Stomach (tissue), 4 donors: ENCODE measurements around the gene ACIN1.

ENCODE experiments used
- EP300 ChIP-seq: sonication (generic); formaldehyde crosslinking; IDR thresholded peaks from one replicate; pipeline ENCODE4 v1.6.1; 2017; ENCODE audit warnings: antibody characterized with exemption
- POLR2A ChIP-seq, 4 donors: fragments of 450-650 bp; IDR thresholded peaks; one replicate each; pipeline ENCODE4 v1.6.1; 2016; ENCODE audit warnings: antibody characterized with exemption in 4 of 4, control low read depth in 2 of 4, mild to moderate bottlenecking in 1 of 4, moderate library complexity in 1 of 4
- TF ChIP-seq, protein P1 (sequence below), 7 experiments: fragments of 450-650 bp in 4 of 7; fragments of 200-600 bp in 3 of 7; sonication (generic) in 3 of 7; IDR thresholded peaks; one replicate each; pipeline ENCODE4 v1.5.1; 2016 to 2019; ENCODE audit warnings: antibody characterized with exemption in 7 of 7, control low read depth in 2 of 7, mild to moderate bottlenecking in 1 of 7

DNA sequence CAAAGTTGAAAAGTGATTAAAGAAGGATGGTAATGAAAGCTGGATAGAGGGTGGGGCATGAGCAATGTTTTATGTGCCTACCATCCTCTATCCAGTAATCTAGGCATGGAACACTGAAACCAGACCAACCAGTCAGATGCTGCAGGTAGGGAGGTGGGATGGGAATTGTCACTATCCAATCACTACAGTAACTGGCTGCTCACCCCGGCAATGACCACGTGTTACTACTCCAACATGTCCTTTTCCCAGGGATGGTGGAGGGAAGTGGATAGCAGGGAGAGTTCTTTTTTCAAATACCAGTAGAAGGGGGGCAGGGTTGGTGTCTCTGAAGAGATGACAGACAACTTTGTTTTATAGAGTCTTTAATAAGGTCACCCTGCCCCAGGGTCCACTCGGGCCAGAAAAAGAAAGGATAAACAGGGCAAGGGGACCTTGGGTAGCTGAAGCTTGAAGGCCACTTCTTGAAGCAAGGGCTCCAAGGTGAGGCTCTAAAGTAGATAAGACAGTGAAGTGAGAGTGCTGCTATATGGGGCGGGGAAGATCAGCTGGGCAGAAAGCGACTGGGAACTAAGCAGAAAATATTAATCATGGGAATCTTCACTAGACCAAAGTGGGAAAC is 22.9 kb downstream of the ACIN1 start:
- TF ChIP-seq EP300 (no peak), POLR2A (IDR thresholded peaks at IDR 0.05) (no peak)
- TF ChIP-seq, protein P1, sequence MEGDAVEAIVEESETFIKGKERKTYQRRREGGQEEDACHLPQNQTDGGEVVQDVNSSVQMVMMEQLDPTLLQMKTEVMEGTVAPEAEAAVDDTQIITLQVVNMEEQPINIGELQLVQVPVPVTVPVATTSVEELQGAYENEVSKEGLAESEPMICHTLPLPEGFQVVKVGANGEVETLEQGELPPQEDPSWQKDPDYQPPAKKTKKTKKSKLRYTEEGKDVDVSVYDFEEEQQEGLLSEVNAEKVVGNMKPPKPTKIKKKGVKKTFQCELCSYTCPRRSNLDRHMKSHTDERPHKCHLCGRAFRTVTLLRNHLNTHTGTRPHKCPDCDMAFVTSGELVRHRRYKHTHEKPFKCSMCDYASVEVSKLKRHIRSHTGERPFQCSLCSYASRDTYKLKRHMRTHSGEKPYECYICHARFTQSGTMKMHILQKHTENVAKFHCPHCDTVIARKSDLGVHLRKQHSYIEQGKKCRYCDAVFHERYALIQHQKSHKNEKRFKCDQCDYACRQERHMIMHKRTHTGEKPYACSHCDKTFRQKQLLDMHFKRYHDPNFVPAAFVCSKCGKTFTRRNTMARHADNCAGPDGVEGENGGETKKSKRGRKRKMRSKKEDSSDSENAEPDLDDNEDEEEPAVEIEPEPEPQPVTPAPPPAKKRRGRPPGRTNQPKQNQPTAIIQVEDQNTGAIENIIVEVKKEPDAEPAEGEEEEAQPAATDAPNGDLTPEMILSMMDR (IDR thresholded peaks at IDR 0.05) = no peak
